A549 (cell line): ENCODE measurements around the gene BCS1L.

ENCODE experiments used
- CTCF ChIP-seq: fragments of >200 bp; sonication (Bioruptor Twin); formaldehyde crosslinking; IDR thresholded peaks from 3 replicates; pipeline ENCODE4 v1.5.1; 2016
- EHF ChIP-seq: fragments of 250-450 bp; sonication (Bioruptor Pico); IDR thresholded peaks from 2 replicates; pipeline ENCODE4 v1.5.0; 2020; ENCODE audit warnings: mild to moderate bottlenecking
- KDM5A ChIP-seq: fragments of 200-600 bp; sonication (generic); IDR thresholded peaks from 2 replicates; pipeline ENCODE4 v1.6.1; 2016; ENCODE audit warnings: antibody characterized with exemption, mild to moderate bottlenecking
- RFX5 ChIP-seq: fragments of 450-650 bp; IDR thresholded peaks from 2 replicates; pipeline ENCODE4 v1.7.1; 2014; ENCODE audit warnings: antibody characterized with exemption, mild to moderate bottlenecking, moderate library complexity
- TFCP2L1 ChIP-seq: fragments of 250-450 bp; sonication (Bioruptor Pico); IDR thresholded peaks from 2 replicates; pipeline ENCODE4 v1.5.0; 2021; ENCODE audit warnings: mild to moderate bottlenecking
- TP53 ChIP-seq: fragments of 250-450 bp; sonication (Bioruptor Pico); IDR thresholded peaks from 2 replicates; pipeline ENCODE4 v1.5.0; 2021; ENCODE audit warnings: mild to moderate bottlenecking, moderate library complexity

GRCh38 chr2:218671097-218671653, 11.7 kb downstream of the BCS1L start:
- no peak for TF ChIP-seq KDM5A
- TF ChIP-seq EHF (CRISPR knock-in tag) = no peak
- no peak for TF ChIP-seq TFCP2L1 (CRISPR knock-in tag)
- no peak for TF ChIP-seq CTCF
- 0 out of 2 replicates have a peak, but pooled peaks have one; percentile 1 for TF ChIP-seq RFX5
- no peak for TF ChIP-seq TP53 (CRISPR knock-in tag)
